ENCODE data around the gene RPH3AL. TPM values are rescaled to one million over a fixed set of nuclear protein-coding genes. Genes with fewer than 3 reads are reported as not detected.

The RPH3AL gene
- total RNA-seq, 4 donors from 2014 or later, result 13.0 to 49.2 (median 26.9) TPM

DNA sequence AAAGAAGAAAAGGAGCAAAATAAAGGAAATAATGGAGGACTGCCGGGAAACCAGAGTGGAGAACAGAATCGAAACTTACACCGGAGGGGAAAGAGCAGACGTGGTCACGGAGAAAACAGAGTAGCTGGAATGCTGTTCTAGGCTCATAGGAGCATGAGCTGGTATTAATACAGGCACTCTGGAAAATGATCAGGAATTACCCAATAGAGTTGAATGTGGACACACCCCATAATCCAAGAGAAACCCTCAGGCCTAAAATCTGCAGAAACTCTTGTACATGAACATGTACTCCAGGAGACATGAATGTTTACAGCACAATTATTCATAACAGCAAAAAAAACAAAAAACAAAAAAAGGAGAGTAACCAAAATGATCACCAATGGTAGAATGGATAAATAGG lies 77.7 kb downstream of the RPH3AL start:
- TF ChIP-seq, protein P1, sequence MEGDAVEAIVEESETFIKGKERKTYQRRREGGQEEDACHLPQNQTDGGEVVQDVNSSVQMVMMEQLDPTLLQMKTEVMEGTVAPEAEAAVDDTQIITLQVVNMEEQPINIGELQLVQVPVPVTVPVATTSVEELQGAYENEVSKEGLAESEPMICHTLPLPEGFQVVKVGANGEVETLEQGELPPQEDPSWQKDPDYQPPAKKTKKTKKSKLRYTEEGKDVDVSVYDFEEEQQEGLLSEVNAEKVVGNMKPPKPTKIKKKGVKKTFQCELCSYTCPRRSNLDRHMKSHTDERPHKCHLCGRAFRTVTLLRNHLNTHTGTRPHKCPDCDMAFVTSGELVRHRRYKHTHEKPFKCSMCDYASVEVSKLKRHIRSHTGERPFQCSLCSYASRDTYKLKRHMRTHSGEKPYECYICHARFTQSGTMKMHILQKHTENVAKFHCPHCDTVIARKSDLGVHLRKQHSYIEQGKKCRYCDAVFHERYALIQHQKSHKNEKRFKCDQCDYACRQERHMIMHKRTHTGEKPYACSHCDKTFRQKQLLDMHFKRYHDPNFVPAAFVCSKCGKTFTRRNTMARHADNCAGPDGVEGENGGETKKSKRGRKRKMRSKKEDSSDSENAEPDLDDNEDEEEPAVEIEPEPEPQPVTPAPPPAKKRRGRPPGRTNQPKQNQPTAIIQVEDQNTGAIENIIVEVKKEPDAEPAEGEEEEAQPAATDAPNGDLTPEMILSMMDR (IDR thresholded peaks at IDR 0.05; ENCODE audit: low read depth), result no peak

DNA sequence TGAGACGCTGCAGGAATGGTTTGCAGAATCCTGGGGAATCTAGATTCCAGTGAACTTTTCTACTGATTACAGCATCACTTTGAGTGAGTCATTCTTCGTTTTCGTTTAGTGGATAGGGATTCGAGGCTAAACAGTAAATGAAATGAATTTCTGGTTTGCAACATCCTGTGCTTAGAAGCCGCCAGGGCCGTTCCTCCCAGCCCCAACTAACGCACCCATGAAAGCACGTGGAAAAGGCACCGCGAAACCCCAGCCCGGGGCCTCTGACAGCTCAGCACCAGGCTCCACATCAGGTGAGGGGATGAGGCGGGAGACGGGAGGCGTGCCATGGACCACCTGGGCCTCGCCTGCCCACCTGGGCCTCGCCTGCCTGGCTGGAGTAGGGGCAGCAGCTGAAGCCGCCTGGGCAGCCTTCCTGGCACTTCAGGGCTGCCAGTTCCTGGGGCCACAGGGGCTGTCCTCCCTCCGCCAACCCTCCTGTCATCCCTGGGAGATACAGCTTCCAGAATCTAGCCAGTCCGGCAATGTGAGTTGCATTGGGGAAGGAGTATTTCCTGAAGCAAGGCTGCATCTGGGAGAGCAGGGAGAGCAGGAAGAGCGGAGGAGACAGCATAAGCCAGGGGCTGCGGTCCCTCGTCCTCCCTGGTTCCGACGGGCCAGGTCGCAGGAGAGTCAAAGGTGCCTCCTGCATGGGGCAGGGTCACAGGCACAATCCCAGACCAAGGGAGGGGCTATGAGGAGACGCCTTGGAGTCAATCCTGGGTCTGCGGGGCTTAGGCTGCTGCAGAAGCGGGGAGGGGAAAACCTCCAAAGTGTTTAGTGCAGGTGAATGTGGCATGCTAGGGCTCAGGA lies 78.4 kb downstream of the RPH3AL start:
- TF ChIP-seq, protein P1 (IDR thresholded peaks at IDR 0.05; ENCODE audit: low read depth), result no peak

DNA sequence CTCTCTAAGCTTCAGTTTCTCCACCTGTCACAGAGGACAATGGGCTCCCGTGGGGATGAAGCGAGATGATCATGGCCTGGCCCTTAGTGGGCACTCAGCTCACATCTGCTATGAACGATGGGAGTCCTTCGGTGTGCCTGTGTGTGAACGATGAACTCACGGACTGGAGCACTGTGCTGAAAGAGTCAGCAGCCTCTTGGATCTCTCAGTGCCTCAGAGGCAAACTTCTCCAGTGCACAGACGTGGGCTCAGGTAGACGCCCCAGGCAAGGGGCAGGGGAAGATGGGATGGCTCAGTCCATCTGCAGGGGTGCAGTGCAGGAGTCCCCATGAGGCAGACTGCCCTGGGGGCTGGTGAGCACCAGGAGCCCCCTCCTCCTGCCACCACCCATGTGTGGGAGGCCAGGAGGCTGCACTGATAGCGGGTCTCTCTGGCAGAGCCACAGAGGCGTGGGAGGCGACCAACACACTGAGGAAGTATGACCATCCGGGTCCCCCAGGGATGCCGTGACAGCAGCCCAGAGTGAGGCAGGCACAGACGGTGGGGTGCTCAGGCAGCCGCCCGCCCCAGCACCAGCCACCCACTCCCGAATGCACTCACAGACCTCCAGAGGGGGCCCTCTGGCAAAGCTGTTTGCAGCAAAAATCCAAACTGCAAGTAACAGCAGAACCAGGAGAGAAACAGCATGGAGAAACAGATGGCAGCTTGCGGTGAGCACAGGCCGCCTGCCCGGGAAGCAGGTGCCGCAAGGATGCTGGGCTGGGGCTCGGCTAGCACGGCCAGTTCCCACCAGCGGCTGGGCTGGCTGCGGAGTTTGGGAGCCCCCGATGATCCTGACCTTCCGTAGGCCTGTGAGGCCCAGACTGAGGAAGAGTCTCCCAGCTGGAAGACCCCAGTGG lies 82.7 kb downstream of the RPH3AL start:
- TF ChIP-seq, protein P1 (IDR thresholded peaks at IDR 0.05; ENCODE audit: low read depth), result no peak

DNA sequence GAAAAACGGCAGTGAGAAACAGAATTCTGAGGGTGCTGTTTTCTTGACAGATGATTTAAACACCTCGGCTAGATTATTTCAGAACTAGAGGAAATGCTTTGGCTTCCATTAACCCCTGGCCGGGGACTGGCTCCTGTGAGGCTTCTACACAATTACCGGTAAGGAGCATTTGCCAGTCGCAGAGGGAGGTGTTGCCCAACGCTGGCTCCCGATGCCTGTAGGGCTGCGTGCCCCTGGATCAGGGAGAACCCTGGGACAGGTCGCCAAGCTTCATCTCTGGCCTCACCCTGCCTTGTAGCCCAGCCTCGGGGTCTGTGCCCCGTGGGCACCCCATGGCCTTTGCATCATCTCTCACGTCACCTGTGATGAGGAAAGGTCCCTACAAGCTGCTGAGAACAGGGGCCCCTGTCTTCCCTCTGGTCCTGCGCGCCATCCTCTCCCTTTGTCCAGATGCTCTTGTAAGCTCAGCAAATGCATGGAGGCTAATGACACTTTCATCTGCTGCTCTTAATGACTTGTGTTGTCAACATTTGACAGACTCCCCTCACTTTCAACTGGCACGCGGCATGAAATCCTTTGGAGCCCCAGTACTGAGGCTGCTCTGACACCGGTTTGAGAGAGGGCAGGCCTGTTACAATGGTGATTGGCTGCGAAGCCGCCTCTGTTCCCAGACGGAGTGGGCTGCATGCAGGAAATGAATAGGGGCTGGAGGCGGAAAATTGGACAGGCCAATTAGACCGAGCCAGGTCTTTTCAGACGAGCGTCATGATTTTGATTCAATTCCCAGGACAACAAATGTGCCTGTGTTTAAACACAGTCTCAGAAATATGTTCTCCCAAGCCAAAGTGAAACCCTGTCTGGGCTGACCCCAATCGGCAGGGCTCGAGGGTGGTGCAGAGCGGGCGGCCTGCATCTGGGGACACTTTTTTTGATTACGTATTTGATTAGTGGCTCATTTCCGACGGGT lies 85.6 kb downstream of the RPH3AL start:
- TF ChIP-seq, protein P1 (IDR thresholded peaks at IDR 0.05; ENCODE audit: low read depth), result no peak

DNA sequence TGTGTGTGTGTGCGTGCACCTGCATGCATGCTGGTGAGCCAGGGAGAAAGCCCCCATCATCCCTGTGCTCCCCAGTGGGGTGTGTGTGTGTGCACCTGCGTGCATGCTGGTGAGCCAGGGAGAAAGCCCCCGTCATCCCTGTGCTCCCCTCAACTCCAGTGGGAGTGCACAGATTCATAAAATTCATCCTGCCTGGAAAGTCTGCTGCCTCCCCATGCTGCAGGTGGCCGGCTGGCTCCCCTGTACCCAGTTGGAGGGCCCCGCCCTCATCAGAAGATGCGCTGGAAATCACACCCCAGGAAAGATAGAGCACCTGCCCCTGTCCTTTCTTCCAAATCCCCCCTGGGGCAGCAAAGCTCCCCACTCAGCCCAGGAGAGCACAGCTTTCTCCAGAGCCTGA lies 86.4 kb downstream of the RPH3AL start:
- TF ChIP-seq, protein P1 (IDR thresholded peaks at IDR 0.05; ENCODE audit: low read depth), result no peak

DNA sequence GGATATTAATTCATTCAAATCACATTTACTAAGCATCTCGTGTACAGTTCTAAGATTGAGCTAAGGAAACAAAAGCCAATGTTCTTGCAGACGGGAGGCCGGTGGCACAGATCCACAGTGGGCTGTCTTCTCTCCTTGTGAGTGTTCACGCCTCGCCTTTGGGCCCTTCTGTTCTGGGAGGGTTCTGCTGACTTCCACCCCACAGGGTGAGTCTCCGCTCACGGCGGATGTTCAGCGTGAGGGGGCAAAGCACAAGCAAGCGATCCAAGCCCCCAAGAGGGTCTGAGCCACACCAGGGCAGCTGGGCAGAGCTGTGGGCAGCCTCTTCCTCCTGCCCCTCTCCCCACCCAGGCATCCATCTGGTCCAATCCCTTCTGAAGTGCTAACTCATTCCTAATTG lies 86.9 kb downstream of the RPH3AL start:
- TF ChIP-seq, protein P1 (IDR thresholded peaks at IDR 0.05; ENCODE audit: low read depth), result no peak
